HCEC 1CT (cell line): Measurements from ENCODE around the gene CYP19A1.

Source experiments
- DNase-seq: peaks from one replicate; pipeline ENCODE4 v3.0.0-alpha.2; 2017

The CYP19A1 gene

GRCh38 chr15:51322621-51323296 lies 15.6 kb downstream of the CYP19A1 start:
- DNase-seq, result no peak

- no peak for DNase-seq
These were observed 17.1 kb downstream of the CYP19A1 start for GRCh38 chr15:51321316-51321715.

DNA sequence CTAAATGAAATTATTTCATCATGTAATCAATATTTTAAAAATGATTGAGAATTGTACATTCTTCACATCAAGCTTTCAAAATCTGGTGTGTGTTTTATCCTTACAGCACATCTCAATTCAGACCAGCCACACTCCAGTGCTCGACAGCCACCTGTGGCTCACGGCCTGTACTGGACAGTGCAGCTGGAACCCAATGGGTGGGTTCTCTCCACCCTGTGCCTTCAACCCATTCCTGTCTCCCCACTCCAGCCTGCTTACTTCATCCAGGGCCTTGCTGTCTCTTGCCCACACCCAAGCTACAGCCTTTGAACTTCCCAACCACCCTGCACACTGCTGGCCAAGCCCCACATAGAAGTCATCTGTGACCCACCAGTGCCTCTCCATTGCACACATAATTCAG lies 17.6 kb downstream of the CYP19A1 start:
- no peak for DNase-seq

GRCh38 chr15:51319539-51319938 lies 18.9 kb downstream of the CYP19A1 start:
- DNase-seq, result no peak

DNA sequence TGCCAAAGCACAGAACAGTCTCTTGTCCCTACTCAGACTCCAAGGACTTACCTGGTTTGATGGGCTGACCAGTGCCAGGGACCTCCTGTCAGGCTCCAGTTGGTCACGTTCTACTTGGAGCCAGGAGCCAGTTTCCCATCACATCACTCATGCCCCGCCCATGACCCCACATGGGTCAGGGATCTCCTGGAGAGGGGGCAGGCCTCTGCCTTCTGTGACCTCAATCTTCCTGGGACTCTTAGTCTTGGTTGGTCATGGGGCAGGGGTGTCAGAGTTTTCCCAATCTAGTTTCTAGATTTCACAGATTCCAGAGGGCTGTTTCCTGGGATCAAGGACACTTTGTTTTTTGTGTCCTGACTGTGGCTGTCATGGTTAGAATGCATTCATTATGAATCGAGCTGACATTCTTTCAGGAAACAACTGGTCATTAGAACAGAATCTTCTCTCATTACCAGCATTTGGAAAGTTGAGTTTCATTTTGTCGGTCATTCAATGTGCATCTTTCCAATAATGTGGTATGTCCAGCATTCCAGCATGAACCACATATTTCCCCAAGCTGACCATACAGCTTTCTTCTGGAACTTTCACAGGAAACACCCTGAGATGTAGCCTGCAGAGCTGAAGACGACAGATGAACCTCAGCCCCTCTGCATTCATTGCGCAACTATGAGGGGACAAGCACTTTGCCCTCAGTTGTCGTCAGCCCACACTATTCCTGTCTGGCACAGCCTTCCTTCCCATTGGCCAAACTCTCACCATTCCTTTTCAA lies 19.8 kb downstream of the CYP19A1 start:
- DNase-seq, result no peak

- DNase-seq, result no peak
These were observed 21.8 kb downstream of the CYP19A1 start for GRCh38 chr15:51316636-51317035.

GRCh38 chr15:51315726-51316125 lies 22.7 kb downstream of the CYP19A1 start:
- no peak for DNase-seq

DNA sequence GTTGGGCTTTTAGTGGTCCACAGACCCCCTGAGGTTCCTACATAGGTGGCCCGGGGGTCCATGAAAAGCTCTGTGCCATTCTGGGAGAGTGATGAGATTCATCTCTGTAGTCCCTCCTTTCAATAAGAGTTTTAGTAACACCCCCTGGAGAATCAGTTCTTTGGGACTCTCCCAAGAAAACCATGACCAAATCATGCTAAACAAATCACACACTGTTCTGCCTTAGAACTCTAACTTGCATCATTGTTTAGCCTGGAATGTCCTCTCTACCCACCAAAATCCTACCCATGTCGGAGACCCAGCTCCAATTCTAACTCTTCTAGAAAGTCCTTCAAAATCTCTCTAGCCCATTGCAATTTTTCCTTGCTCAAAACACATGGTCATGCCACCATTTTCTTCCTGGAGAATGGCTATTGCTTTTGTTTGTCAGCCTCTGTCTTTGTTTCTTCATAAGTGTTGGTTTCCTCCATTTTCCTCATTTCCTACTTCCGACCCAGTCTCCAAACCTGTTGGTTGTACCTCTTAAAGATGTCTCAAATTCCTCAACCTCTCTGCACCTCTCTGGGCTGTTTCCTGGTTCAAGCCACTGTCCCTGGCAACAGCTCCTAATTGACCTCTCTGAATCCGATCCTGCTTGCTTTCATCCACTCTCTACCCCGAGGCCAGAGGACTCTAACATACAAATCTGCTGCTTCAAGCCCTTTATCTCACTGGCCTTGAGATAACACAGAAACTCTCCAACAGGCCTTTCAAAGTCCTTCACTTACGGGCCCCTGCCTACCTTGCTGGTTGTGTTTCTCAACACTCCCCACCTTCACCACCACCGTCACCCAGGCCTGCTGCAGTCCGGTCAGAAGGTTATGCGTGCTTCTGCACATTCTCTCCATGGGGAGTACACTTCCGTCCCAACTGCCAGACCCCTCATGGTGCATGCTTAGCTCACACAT lies 23.7 kb downstream of the CYP19A1 start:
- DNase-seq, result no peak

DNA sequence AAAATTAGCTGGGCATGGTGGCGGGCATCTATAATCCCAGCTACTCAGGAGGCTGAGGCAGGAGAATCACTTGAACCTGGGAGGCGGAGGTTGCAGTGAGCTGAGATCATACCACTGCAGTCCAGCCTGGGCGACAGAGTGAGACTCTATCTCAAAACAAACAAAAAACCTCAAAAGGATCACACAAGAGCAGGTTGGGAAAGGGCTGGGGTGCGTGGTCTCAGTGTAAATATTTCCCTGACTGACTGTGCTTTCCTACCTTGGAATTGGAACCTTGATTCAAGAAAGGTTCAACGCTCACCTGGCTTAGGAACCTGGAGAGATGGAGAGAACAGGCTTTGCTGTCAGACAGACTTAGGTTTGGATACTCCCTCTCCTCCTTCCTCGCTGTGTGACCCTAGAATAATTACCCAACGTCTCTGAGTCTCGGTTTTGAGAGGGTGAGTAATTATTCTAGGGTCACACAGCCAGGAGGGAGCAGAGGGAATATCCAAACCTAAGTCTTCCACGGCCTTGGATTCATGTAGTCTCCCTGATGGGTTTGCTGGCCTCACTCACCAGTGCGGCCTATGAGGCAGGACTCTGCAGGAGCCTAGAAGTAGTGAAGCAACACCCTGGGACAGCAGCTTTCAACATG lies 24.6 kb downstream of the CYP19A1 start:
- no peak for DNase-seq

DNA sequence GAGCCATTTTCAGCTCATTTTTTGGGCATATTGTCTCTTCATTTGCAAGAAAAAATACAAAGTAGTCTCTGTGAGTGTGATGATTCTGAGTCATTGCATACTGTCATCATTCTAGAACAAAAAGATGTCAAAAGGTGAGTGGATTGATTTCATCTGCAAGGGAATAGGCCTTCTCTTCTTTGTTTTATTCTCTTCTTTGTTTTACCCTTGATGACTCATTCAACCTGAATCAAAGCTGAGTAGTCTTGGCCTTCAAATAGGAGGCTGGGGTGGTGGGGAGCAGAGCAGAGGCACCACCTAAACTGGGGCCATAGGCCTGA lies 25.4 kb downstream of the CYP19A1 start:
- no peak for DNase-seq

DNA sequence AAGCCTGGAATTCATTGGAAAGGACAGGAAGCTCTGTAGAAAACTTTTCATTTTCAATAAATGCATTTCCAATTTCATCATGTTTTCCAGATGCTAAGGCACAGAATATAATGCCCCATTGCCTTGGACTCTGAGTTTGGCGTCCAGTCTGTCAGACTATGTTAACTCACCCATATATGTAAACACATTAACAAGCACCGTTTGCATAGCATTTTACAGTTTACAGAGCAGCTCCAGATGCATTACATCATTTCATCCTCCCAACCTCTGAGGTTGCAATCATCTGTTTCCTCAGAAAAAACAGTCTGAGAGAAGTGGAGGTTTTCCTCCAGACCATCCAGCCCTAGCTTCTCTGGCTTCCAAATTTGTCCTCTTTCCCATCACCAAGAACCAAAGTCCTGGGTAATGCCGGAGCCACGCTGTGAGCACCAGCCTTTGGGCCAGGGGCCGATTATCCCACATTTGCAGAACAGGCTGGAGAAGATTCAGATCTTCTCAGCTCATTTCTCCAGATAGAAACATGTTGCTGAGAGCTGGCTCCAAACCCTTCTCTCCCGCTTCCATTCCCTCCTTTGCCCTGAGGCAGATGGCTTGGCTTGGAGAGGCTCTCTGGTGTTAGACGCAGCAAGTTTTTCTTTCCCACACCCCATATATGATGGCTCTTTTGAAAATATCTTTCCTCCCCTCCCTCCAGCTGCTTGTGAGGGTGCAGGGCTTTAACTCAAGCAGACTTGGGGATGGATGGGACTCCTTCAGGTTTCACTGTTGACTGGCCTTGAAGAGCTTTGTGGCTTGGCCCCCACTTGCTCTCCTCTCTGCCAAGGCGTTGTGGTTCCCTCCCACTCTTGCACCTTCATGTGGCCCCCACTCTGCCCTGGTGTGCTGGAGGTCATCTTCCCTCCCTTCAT lies 26.0 kb downstream of the CYP19A1 start:
- DNase-seq, result peak; percentile 61

DNA sequence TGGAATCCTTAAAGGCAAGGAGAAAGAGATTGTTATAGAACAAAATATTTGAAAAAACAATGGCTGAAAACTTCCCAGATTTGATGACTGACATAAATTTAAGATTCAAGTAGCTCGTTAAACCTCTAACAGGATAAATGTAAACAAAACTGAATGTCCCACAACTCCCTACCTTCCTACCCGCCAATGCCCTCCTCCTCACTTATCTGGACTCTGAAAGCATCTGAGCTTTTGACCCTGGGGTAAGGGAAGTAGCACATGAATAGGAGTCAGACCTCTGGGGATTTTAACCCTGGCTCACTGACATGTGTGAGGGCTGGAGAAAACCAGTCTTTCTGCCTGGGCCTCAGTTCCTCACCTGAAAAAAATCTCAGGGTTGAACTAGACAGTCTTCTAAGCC lies 26.9 kb downstream of the CYP19A1 start:
- DNase-seq, result no peak

DNA sequence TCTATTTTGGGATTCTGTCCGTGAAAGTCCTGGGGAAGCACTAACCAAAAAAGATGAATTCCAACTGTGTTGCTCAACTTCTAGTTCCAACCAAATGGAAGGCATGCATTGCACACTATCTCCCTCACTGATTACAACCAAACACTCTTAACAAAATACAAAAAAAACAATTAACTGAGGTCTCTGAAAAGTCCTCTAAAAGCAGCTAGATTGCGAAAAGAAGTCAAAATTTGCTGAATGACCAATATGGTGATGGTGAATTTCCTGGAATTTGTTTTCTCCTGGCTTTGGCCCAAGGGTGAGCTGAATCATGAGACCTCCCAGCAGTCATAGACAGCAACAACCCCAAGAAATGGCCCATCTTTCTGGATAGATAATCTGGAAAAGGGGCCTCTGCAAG lies 28.3 kb downstream of the CYP19A1 start:
- peak; percentile 55 for DNase-seq

DNA sequence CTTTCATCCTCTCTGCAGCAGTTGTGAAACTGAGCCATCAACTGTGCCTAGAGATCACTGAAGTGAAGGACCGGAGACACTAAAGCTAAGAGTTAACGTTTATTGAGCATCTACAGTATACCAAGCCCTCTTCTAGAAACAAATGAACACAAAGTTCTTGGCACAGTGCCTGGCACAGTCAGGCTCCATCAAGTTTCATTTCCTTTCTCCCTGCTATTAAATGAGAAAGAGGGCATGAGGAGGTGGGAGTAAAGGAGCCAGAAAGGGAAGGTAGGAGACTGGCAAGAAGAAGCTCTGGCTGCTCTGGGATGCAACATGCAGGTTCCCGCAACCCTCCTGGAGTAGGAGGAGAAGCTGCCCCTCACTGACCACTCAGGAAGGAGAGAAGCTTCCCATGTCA lies 30.6 kb downstream of the CYP19A1 start:
- DNase-seq, result no peak

- DNase-seq, result no peak
These were observed 31.1 kb downstream of the CYP19A1 start for GRCh38 chr15:51307325-51307724.

DNA sequence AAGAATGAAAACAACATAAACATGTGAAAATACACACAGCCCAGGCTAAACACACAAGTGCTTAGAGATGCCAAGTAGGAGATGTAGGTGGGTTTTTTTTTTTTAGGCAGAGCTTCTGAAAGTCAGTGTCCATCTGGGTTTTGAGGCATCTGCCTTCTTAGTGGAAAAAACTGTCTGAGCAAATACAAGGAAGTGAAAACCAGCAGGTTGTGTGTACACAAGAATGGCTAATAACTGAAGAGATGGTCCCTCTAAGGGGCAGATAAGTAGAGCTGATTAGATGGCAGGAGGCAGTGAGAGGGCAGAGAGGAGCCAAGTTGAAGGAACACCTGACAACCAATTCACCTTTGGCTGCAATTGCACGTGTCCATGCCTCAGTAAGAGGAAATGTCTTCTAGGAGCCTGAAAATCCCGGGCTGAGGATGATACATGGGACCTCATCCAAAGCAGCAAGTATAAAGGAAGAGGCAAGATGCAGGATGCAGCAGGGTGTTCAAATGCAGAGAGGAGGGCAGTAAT lies 34.9 kb downstream of the CYP19A1 start:
- DNase-seq, result no peak

DNA sequence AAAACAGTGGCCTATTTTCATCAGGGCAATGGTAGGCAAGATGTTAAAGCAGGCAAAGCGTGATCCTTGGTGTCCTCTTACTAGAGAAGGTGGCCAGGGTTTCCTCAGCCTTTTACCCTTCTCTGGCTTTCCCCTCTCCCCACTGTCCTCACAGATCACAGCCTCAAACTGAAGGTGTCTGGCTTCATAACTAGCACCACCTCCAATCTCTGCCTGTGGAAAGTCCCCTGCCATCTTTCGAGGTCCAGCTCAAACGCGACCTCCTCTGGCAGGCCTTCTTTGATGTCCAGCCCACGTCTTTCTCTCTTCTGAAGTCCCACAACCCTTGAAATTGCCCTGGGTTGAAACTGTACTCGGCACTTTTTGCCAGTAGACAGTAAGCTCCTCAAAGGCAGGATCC lies 35.9 kb downstream of the CYP19A1 start:
- DNase-seq, result no peak

GRCh38 chr15:51299187-51300015 lies 39.0 kb downstream of the CYP19A1 start:
- DNase-seq, result no peak

GRCh38 chr15:51298620-51299019 lies 39.8 kb downstream of the CYP19A1 start:
- no peak for DNase-seq

GRCh38 chr15:51290720-51291119 lies 47.7 kb downstream of the CYP19A1 start:
- no peak for DNase-seq

- no peak for DNase-seq
These were observed 49.1 kb downstream of the CYP19A1 start for GRCh38 chr15:51289290-51289689.
